ENCODE data around the gene CDYL.

GRCh38 chr6:4909063-4909706, 133.0 kb downstream of the CDYL start:
- TF ChIP-seq, protein P1, sequence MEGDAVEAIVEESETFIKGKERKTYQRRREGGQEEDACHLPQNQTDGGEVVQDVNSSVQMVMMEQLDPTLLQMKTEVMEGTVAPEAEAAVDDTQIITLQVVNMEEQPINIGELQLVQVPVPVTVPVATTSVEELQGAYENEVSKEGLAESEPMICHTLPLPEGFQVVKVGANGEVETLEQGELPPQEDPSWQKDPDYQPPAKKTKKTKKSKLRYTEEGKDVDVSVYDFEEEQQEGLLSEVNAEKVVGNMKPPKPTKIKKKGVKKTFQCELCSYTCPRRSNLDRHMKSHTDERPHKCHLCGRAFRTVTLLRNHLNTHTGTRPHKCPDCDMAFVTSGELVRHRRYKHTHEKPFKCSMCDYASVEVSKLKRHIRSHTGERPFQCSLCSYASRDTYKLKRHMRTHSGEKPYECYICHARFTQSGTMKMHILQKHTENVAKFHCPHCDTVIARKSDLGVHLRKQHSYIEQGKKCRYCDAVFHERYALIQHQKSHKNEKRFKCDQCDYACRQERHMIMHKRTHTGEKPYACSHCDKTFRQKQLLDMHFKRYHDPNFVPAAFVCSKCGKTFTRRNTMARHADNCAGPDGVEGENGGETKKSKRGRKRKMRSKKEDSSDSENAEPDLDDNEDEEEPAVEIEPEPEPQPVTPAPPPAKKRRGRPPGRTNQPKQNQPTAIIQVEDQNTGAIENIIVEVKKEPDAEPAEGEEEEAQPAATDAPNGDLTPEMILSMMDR (conservative IDR thresholded peaks at IDR 0.05; ENCODE audit: low read depth, low read length): no peak
- no peak for TF ChIP-seq EZH2 (IDR thresholded peaks at IDR 0.05; ENCODE audit: low read length, unreplicated experiment)

All from PC-3 (cell line).